Measurements from ENCODE around the gene RHOJ.
A peak's percentile ranks its signal among the peaks of the same experiment; 100 is the strongest.
"Not testable (repeated sequence)": the region's sequence is repeated elsewhere in the genome, so short reads cannot be mapped to it uniquely, and the experiment has no call there.

RHOJ gene

DNA sequence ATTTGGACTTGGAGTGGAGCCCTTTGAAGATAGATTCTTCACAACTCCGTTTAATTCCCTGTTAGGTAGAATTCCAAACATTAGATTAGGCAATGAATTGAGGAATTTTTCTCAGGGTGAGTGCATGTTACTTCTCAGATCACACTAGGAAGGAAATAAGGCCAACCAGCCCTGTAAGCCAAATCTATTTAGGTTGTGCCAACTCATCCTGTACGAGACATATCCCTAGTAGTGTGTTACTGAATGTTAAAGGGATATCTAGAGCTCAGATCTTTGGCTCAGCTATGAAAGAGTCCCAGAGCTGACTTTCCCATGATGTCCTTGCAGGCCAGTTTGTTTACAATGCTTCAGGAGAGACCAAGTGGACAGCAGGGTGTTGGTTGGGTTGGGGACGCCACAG is 68.9 kb downstream of the RHOJ start:
- DNase-seq: no peak

DNA sequence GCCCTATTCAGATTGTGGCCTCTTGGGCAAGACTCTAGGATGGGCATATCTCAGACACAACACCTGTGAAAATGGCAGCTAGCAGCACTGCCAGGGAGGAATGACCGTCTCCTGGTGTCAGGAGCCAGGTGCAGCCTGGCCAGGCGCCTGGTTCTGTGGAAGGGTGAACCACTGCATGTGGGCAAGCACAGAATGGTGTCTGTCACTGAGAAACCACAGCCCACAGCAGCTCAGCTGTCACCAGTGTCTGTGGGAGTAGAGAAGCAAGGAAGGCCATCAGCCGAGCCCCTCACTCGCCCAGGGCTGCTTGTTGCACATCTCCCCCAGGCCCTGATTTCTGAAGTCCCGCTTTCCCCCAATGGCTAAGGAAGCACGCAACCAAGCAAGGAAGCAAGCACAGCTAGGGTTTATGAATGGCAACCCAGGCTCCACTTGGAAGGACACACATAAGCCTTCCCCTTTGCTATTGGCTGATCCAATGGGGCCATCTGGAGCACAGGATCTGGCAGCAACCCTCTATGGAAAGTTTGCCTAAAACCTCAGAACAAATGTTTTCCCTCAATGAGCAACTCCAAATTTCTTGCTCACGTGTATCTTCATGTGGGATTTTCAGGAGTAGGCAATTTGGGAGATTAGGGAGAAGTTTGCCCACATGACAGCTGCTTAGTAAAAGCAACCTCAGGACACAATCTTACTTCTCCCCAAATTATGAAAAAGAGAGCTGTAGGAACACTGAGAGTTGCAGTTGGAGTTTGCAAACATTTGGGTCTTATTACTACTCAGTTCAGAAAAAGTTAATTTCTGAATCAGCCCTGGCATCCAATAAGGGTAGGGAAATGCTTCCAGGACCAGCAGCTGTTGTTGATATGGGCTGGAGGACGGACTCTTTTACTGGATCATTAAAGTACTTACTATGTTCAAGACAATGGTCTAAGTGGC is 69.7 kb downstream of the RHOJ start:
- no peak for DNase-seq

DNA sequence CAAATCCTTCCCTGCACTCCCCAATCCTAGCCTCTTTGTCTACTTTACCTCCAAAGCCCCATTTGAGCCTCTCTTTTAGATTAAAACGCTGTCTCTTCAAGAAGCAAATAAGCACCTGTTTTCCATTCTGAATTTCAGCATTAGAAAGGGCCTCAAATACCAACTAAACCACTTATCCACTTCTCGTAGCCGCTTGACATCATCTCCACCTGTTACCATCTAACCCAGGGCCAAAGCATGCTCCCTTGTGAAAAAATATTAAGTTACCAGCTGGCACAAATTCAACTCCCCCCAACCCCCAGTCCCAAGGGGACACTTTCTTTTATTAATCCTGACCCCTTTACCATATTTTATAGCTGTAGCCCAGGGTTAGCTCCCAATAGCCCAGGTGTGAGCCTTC is 71.4 kb downstream of the RHOJ start:
- no peak for DNase-seq

DNA sequence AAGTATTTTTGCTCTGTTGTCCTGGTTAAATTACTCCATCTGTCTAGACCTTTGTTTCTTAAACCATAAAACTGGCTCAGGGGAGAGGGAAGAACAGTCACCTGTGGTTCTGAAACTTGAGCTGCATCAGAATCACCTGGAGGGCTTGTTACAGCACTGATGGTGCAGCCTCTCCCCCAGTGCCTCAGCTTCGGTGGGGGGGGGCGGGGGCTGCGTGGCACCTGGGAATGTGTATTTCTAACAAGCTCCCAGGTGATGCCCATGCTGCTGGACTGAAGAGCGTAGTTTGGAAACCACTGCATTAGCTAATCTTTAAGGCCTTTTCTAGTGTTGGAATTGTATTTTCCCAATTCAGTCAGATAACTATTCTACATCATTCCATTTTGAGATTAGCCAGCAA is 71.8 kb downstream of the RHOJ start:
- DNase-seq: no peak

DNA sequence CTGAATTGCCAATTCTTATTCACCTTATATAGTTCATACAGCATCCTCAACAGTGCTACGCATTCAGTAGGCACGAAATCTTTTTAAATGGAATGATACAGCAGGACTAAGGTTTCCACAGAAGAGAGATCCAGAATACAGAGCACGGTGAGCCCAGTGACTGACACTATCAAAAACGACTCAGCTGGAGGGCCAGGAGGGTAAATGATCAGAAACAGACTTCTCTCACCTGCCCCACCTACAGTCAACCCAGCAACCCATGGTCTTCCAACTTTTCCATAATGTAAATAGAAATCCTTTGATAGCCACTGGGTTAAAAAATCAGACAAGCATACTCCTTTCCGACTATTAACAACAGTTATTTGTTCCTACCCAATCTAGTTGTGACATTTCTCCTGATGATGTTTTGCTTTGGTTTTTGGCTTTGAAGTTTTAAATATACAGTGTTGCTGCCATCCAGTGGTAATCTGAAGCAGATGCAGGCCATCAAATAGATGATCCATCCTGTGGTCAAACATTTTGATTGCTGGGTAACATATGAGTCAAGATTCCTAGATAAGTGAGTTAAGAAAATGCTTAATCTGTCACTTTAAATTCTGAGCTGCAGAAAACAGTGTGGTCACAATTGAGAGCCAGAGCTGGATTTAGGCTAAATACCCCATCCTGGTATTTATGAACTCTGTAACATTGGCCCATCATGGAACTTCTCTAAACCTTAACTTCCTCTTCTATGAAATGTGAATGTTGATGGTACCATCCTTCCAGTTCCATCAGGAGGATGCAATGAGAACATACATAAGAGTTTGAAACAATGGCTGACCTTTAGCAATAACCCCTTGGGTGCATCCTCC is 72.5 kb downstream of the RHOJ start:
- peak; percentile 23 for DNase-seq

DNA sequence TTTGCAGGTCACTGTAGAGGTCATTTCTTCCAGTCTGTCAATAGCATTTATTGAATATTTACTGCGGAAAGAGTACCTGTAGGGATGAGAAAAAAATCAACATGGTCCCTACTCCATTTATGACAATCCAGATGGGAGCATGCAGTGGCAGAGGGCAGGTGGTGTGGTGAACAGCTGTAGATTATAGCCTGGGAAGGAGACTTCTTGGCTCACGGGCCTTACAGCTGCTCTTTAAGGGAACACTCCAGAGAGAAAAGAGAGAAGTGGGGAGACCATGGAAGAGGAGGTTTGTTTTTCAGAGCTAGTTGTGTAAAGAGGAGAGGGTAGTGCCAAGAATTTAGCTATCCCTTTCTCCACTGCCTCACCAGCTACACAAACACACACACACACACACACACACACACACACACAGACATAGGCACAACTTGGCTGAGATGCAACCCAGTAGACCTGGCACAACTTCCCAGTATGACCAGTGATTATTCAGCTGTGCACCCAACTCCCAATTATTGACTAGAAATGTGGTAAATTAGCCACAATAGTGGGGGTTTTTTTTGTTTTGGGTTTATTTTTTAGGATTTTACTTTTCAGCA is 73.4 kb downstream of the RHOJ start:
- peak; percentile 69 for DNase-seq

DNA sequence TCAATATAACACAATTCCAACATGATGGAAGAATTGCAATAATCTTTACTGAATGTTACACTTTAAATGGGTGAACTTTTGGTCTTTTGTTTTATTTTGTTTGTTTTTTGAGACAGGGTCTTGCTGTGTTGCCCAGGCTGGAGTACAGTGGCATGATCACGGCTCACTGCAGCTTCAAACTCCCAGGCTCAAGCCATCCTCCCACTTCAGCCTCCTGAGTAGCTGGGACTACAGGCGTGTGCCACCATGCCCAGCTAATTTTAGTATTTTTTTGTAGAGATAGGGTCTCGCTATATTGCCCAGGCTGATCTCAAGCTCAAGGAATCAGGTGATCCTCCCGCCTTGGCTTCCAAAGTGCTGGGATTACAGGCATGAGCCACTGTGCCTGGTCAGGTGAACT is 75.7 kb downstream of the RHOJ start:
- DNase-seq: not testable (repeated sequence)

DNA sequence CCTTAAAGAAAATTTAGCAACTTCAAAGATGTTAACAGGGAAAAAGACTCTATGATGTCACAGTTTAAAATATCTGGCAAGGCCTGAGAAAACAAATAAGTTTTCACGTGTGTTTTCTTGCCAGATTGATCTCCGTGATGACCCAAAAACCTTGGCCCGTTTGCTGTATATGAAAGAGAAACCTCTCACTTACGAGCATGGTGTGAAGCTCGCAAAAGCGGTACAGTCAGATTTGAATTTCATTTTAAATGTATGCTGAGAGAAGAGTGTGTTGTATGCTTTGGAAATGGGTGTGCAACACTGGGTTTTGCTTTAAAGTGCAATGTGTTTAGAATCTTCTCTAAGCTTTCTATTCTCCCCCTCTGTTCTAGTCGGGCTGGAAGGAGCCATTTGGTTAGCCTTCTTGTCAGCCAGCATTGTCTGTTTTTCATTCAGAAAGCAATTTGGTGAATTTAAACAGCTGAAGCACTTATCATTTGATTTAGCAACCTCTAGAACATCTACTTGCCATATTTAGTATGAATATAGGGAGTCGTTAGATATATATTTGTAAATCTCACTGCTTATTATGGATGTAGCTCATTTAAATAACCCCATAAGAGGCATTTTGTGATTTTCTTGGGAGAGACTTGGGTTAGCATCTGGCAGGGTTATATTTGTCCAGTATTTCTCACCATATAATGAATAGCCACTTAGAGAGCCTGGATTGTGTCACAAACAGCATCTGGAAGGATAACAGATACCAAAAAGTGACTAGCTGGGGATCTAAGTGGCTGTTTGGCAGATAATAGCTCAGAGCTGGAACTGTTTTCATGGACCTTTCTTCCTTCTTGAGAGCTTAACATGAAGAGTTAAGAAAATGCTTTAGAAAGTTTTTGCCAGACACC is 79.0 kb downstream of the RHOJ start:
- DNase-seq: no peak

DNA sequence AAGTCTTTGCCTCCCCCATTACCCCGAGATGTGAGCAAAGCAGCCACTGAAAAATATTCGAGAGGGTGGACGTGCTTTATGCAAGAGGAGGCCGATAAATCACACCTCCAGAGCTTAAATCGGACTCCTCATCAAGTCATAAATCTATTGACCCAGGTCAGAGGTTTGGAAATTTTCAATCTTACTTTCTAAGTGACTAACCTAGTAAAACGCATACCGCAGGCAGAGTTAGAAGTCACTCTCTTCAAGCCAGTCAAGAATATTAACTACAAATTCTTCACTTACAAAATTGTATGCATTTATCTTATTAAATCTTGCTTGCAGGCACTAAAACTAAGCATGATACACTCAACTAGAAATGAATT is 79.6 kb downstream of the RHOJ start:
- DNase-seq: no peak

DNA sequence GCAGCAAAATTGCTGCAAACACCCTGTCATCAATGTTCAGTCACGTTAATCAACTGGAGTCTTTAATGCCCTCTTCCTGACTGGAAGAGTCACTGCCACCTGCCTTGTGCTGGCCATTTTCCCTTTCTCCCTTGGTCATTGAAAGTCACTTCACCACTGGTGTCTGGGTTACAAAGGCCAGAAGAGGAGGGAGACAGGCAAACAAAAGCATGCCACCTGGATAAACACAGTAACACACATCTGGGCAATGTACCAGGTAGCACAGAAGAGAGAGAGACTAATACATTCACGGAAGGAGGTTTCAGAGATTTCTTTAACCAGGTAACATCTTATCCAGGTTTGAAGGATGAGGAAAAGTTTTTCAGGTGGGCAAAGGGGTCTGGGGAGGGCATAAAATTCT is 81.8 kb downstream of the RHOJ start:
- DNase-seq: peak; percentile 80

DNA sequence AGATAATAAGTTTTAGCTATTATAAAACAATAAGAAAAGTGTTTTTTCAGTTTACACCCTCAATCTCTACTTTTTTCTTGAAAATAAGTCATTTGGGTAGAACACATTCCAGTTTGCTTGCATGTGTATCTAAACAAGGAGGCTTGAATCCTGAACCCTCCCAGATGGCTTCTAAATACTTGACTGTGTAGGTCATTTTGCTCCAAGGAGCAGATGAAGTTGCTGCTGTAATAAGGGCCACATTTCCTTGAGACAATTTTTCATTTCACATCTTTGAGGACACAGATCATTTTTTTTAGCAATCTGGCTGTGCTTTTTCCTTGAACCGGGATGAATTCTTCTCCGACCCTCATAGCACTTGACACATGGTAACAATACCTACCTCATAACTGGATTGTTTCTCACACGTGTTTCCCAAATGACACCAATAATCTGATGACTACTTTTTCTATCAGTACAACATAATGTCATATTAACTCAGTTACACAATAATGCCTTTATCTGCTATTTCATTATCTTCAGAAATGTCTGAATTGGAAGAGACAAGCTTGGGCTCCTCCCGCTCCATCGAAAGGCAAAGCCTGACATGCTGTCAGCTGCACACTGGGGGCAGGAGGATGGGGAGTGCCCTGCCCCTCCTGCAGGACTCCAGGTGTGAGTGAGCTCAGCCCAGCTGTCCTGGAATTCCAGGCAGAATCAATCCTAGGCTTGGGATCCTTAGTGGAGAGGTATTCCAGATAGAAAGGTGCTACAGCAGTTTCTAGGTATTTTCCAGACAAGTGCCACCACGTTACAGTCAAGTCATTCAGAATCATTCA is 83.6 kb downstream of the RHOJ start:
- no peak for DNase-seq

DNA sequence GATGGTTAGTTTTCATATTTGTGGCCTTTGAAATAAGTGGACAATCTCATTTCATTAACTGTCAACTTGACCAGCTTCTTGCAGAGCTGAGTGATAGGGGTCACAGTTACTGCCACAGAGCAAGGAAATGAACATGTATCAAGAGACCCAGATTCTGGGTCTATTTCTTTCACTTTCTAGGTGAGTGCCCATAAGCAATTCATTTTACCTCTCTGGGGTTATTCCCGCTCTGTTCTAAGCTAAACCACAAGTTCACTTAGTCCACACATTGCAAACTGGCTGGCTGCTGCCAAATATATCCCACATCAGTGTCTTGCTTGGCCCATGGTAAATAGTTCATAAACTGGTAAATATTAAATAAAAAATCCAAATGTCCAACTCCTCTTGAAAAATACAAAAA is 84.6 kb downstream of the RHOJ start:
- DNase-seq: no peak

DNA sequence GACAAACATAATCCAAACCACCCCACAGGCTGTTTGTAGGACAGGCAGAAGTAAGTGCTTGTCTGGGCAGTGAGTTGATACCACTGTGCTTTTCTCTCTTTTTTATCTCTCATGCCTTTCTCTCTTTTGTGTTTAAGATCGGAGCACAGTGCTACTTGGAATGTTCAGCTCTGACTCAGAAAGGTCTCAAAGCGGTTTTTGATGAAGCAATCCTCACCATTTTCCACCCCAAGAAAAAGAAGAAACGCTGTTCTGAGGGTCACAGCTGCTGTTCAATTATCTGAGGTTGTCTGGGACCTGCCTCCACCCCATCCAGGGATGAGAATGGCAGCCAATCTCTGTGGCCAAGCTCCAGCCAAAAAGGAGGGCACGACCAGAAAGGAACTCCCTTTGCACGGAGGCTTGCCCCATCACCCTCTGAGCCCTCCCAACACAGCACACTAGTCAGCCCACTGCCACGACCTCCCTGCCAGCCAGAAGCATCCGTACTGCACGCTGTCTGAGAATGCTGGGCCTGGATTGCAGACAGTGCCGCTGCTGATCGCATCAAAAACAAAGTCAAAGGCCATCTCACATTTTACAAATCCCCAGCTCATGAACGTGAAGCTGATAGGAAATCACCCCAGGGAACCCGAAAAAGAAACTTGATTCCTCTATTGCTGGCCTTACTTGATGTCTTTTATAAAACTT is 86.6 kb downstream of the RHOJ start:
- no peak for DNase-seq

DNA sequence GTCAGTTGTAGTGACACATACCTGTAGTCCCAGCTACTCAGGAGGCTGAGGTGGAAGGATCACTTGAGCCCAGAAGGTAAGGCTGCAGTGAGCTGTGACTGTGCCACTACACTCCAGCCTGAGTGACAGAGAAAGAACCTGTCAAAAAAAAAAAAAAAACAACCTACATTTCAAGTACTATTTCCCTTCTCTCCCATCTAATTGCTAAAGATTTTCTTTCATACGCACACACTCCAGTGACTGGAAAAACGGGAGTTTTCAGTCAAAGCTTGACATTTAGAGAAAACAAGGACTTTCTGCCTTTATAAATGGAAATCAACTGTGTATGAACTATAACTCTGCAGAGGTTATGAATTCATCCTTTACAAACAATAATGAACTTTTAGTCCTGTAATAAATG is 88.6 kb downstream of the RHOJ start:
- no peak for DNase-seq

DNA sequence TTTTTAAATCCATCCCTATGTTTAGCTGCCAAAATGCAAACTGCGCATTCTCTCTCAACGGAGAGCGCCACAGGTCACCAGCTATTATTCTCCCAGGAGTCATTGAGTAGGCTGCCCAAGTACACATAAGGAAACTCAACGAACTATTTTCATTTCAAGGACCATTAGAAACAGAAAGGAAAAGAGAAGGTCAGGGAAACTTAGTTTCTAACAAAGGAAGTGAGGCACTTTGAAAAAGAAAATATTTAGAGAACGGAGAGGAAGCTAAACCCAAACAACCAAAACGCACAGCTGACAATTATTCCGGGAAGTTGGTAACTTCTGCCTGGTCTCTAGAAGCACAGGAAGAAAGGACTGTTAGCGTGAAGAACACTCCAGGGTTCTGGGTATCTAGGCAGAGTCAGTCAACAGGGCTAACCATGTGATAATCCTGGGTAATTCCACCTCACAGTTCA is 91.0 kb downstream of the RHOJ start:
- DNase-seq: no peak

DNA sequence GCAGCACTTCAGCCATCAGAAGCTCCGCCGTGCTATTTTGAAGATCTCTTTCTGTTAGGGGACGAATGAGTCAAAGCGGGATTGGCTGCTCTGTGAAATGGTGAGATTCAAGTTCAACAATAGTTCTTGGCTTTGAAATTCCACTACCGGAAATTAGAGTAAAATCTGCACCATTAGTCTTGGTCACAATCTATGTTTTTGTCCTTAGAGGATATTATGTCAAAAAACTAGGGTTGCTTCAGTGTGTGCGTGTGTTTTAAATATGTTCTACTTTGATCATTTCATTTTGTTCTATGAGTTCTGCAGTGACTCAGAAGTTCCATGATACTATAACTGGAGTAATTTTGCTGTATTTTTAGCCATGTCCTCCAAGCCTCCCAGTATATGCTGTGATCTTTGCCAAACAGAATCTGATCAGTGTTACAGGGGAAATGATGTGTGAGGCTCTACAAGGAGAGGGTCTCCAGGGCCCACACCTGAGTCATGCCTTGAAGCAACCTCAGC is 91.9 kb downstream of the RHOJ start:
- DNase-seq: no peak

DNA sequence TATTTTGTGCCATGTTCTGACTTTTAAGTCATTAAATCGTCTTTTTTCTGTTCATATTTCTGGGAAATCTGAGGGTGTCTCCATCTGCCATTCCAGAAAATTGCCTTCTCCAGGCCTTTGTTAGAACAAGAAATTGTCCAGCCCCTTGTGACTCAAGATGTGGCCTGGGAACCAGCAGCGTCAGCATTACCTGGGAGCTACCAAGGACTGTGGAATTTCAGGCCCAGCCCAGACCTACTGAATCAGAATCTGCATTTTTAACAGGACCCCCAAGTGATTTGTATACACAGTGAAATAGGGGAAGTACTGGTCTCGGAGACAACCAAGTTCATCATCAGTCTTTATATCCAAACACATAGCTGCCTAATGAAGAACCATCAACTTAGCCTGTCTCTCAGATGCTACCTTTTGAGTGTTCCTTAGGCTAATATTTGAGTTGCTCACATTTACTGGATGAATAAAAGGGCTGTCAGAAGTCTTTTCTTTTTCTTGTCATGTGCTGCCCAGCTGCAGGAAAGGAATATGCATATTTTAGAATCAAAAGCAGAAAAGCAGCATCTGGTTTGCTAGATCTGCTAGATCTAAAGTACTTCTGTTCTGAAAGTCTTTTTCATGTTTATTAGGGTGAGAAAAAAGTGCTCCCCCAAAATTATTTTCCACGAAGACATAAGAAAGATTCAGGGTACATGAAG is 93.3 kb downstream of the RHOJ start:
- DNase-seq: no peak

DNA sequence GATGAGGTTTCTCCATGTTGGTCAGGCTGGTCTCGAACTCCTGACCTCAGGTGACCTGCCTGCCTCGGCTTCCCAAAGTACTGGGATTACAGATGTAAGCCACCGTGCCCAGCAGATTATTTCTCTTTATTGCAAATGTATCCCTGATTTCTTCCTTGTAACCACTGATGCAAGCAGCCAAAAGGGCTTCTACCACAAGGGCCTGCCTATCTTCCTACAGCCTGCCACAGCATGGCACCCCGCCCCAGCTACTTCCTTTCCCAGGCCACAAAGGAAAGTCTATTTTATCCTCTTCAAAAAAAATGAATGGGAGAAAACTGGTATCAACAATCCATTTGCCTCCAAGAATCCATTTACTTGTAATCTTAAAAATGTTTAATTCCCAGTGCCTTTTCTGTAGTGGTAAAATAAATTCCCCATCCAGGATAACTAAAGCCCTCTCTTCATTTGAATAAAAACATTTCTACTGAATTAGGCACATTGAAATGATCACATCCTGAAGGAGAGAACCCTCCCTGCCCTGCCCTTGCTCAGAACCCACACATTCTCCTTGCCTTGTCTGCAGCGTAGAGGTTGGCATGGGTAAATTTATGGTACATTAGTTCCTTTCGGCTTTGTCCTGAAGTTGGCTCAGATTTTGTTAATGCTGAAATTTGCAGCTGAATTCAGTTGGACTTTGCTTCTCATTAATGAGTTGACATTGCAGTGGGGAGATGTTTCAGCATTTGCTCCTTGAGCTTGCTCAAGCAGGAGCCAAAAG is 95.3 kb downstream of the RHOJ start:
- DNase-seq: no peak

DNA sequence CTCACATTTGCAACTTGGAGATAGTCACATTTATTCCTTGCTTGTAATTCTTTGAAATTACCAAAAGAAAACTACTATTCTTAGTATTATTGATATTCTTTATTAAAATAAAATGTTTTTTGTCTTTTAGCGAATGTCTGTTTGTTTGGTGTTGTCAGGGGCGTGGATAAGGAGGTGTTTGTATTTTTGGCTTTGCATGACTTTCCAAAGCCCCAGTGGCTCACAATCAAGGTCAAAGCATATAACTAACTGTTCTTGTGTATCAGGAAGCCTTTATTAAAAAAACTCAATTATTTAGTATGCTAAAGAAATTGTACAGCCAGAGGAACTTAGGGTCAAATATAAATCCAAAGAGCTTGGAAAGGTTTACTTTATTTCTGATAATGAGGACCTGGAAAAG is 96.6 kb downstream of the RHOJ start:
- DNase-seq: no peak

Measured in NCI-H2029 treated with DMSO at 0.1 percent for 48 hours (cell line).